Measurements from ENCODE around the gene FOXF2. TPM values are rescaled to one million over a fixed set of nuclear protein-coding genes. Genes with fewer than 3 reads are reported as not detected.

The FOXF2 gene
- total and polyA plus RNA-seq, 4 donors = 8.3 to 22.9 (median 14.3) TPM

DNA sequence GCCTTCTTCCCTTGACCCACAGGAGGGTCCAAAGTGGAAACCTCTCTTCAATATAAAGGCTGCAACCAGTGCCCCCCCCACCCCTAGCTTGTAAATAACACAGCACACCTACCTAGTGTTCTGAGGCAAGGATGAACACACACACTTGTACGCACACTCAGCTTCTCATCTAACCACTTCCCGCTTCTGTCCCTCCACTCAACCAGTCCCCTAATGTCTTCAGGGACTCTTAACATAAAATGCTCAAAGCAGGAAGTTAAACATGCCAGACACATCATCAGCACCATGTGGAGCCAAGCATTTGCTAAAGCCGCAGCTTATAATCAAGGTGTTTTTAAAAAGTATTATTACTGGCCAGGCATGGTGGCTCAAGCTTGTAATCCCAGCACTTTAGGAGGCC lies 42.2 kb upstream of the FOXF2 start:
- peaks cover 0 to 8% (median 5%) of the 10 kb centered on the region in 4 donors for H3K9me3 ChIP-seq (ENCODE audit: control insufficient read depth in 4 of 4, insufficient read depth in 3 of 4, low read length in 3 of 4)
- DNase-seq = peak; percentile 68 to 94 (median 89)
- H3K9ac ChIP-seq (ENCODE audit: insufficient read depth in 1 of 2, low read length in 2 of 2) = peak overlapping the region in 1 of 2 donors; percentile 73
- no peak overlapping the region for H3K4me3 ChIP-seq
- no peak for TF ChIP-seq CTCF (IDR thresholded peaks at IDR 0.05; ENCODE audit: control extremely low read depth, extremely low read depth)
- peaks cover 0 to 54% (median 30%) of the 10 kb centered on the region in 5 donors for H3K4me1 ChIP-seq (ENCODE audit: control insufficient read depth in 5 of 5, insufficient read depth in 5 of 5, low read length in 5 of 5)
- 57 to 60% methylated on average over 3 of the region's 3 CpGs for WGBS, 2 donors
- no peaks in the 10 kb centered on the region for H3K27me3 ChIP-seq (ENCODE audit: control insufficient read depth in 3 of 3, insufficient read depth in 3 of 3, low read length in 2 of 3)
- peak; percentile 75 for ATAC-seq (ENCODE audit: insufficient read depth, low FRiP score)
- H3K27ac ChIP-seq (ENCODE audit: low read depth in 1 of 2, low read length in 1 of 2) = peak overlapping the region in 1 of 2 donors; percentile 67
- no peaks in the 10 kb centered on the region for H3K36me3 ChIP-seq (ENCODE audit: control insufficient read depth in 4 of 4, insufficient read depth in 4 of 4, low read length in 4 of 4)

DNA sequence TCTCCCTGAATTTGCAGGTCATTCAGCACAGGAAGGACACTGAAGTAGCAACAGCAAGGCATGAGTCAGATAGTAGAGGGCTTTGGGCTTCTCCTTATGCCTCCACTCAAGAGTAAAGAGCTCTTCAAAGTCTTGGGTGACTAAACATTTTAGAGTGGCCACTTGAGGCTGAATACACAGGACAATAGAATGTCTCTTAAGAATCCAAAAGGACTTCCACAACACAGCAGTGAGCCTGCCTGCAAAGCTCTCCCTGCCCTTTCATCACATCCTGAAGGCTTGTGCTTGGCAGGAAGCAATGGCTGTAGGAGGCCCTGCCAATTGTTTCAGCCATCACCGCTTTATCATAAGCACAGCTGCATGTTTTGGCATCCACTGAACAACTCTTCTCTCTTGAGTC lies 40.7 kb upstream of the FOXF2 start:
- Histone ChIP-seq H3K36me3 (ENCODE audit: control insufficient read depth in 4 of 4, insufficient read depth in 4 of 4, low read length in 4 of 4) (no peaks in the 10 kb centered on the region), H3K4me3 (no peak overlapping the region), H3K9me3 (ENCODE audit: control insufficient read depth in 4 of 4, insufficient read depth in 3 of 4, low read length in 3 of 4) (peaks cover 0 to 8% (median 5%) of the 10 kb centered on the region in 4 donors), H3K4me1 (ENCODE audit: control insufficient read depth in 5 of 5, insufficient read depth in 5 of 5, low read length in 5 of 5) (peaks cover 0 to 51% (median 30%) of the 10 kb centered on the region in 5 donors), H3K9ac (ENCODE audit: insufficient read depth in 1 of 2, low read length in 2 of 2) (no peak overlapping the region), H3K27me3 (ENCODE audit: control insufficient read depth in 3 of 3, insufficient read depth in 3 of 3, low read length in 2 of 3) (no peaks in the 10 kb centered on the region), H3K27ac (ENCODE audit: low read depth in 1 of 2, low read length in 1 of 2) (peak overlapping the region in 1 of 2 donors; percentile 54)
- peak; percentile 94 to 99 (median 98) for DNase-seq
- WGBS, 2 donors = 22 to 41% methylated on average over 1 of the region's 1 CpG
- ATAC-seq (ENCODE audit: insufficient read depth, low FRiP score) = peak; percentile 67
- no peak for TF ChIP-seq CTCF (IDR thresholded peaks at IDR 0.05; ENCODE audit: control extremely low read depth, extremely low read depth)

GRCh38 chr6:1349655-1350054 lies 39.7 kb upstream of the FOXF2 start:
- Histone ChIP-seq H3K9me3 (ENCODE audit: control insufficient read depth in 4 of 4, insufficient read depth in 3 of 4, low read length in 3 of 4) (peaks cover 0 to 6% (median 3%) of the 10 kb centered on the region in 4 donors), H3K9ac (ENCODE audit: insufficient read depth in 1 of 2, low read length in 2 of 2) (no peak overlapping the region), H3K4me3 (no peak overlapping the region), H3K27ac (ENCODE audit: low read depth in 1 of 2, low read length in 1 of 2) (no peak overlapping the region), H3K36me3 (ENCODE audit: control insufficient read depth in 4 of 4, insufficient read depth in 4 of 4, low read length in 4 of 4) (no peaks in the 10 kb centered on the region), H3K27me3 (ENCODE audit: control insufficient read depth in 3 of 3, insufficient read depth in 3 of 3, low read length in 2 of 3) (no peaks in the 10 kb centered on the region), H3K4me1 (ENCODE audit: control insufficient read depth in 5 of 5, insufficient read depth in 5 of 5, low read length in 5 of 5) (peaks cover 0 to 51% (median 30%) of the 10 kb centered on the region in 5 donors)
- DNase-seq = peak in 2 of 3 donors; percentile 59 to 64
- 33 to 38% methylated on average over 1 of the region's 1 CpG for WGBS, 2 donors
- ATAC-seq (ENCODE audit: insufficient read depth, low FRiP score) = no peak
- TF ChIP-seq CTCF (IDR thresholded peaks at IDR 0.05; ENCODE audit: control extremely low read depth, extremely low read depth) = no peak

Measured in lung (tissue), 12 donors.